H1 (cell line): ENCODE data around the gene UVRAG. TPM values are rescaled to one million over a fixed set of nuclear protein-coding genes. Genes with fewer than 3 reads are reported as not detected.

ENCODE experiments used
- BCL11A ChIP-seq, 2 experiments: IDR thresholded peaks; one replicate each; pipeline ENCODE4 v1.6.1; 2011; ENCODE audit warnings: low read depth in 2 of 2, low read length in 2 of 2, mild to moderate bottlenecking in 2 of 2
- EP300 ChIP-seq, 2 experiments: IDR thresholded peaks; 1 replicate in 1 of 2; 2 replicates in 1 of 2; pipeline ENCODE4 v1.6.1; 2011 to 2012; ENCODE audit warnings: low read depth in 2 of 2, low read length in 2 of 2, mild to moderate bottlenecking in 2 of 2, borderline replicate concordance in 1 of 2, inconsistent platforms in 1 of 2, moderate library complexity in 1 of 2
- KDM1A ChIP-seq: fragments of 200-600, 300-600 bp; sonication (generic); IDR thresholded peaks from 2 replicates; pipeline ENCODE4 v1.7.1; 2016; ENCODE audit warnings: mild to moderate bottlenecking, low read length, borderline replicate concordance
- KDM5A ChIP-seq: fragments of 200-600 bp; IDR thresholded peaks from 2 replicates; pipeline ENCODE4 v1.7.1; 2012; ENCODE audit warnings: mild to moderate bottlenecking, low read length, inconsistent platforms, mixed read lengths
- NRF1 ChIP-seq: IDR thresholded peaks from 2 replicates; pipeline ENCODE4 v1.6.1; 2011; ENCODE audit warnings: mild to moderate bottlenecking, low read depth, low read length, improper control_type of control experiment
- SAP30 ChIP-seq: fragments of 300-600 bp; sonication (generic); IDR thresholded peaks from 2 replicates; pipeline ENCODE4 v1.7.1; 2012; ENCODE audit warnings: low read length, moderate library complexity, mild to moderate bottlenecking, inconsistent platforms; ENCODE audit not compliant: insufficient read depth, insufficient replicate concordance
- SIN3A ChIP-seq, 2 experiments: IDR thresholded peaks in 1 of 2; conservative IDR thresholded peaks in 1 of 2; 2 replicates each; pipeline ENCODE4 v1.6.1; 2011 to 2012; ENCODE audit warnings: low read length in 2 of 2, improper control_type of control experiment in 1 of 2, low read depth in 1 of 2, mild to moderate bottlenecking in 1 of 2
- TCF12 ChIP-seq: IDR thresholded peaks from 2 replicates; pipeline ENCODE4 v1.6.1; 2011; ENCODE audit warnings: low read depth, mild to moderate bottlenecking, low read length
- YY1 ChIP-seq: IDR thresholded peaks from 2 replicates; pipeline ENCODE4 v1.6.1; 2011; ENCODE audit warnings: low read depth, mild to moderate bottlenecking, low read length
- ZNF274 ChIP-seq: IDR thresholded peaks from 2 replicates; pipeline ENCODE4 v1.7.0; 2012; ENCODE audit warnings: low read length, borderline replicate concordance; ENCODE audit errors: extremely low read depth
- polyA plus RNA-seq, 7 experiments: library from polyadenylated mRNA; depleted of rRNA in 3 of 7; stranded (reverse) in 5 of 7; unstranded in 2 of 7; fragments of >200 nt in 5 of 7; fragments of 200-250 nt in 2 of 7; gene quantifications; 1 replicate in 5 of 7; 2 replicates in 1 of 7; 4 replicates in 1 of 7; pipeline versions ENCODE4 v1.2.1 to v1.2.3, GENCODE V29; 2011 to 2013; ENCODE audit warnings: missing spikeins in 2 of 7, mixed read lengths in 2 of 7
- total RNA-seq: library from RNA; stranded (reverse); fragmentation: NEBNext Ultra II Directional; extraction: Animal tissue kit (Norgen Biotek cat#: 25700); gene quantifications from 2 replicates; pipeline ENCODE4 v1.2.1, GENCODE V29; 2021

The UVRAG gene
- total and polyA plus RNA-seq, 2 of the 8 experiments (the other 6 are each of a cell fraction or from before 2014, with no cell fraction given): 5.5 to 14.7 TPM

DNA sequence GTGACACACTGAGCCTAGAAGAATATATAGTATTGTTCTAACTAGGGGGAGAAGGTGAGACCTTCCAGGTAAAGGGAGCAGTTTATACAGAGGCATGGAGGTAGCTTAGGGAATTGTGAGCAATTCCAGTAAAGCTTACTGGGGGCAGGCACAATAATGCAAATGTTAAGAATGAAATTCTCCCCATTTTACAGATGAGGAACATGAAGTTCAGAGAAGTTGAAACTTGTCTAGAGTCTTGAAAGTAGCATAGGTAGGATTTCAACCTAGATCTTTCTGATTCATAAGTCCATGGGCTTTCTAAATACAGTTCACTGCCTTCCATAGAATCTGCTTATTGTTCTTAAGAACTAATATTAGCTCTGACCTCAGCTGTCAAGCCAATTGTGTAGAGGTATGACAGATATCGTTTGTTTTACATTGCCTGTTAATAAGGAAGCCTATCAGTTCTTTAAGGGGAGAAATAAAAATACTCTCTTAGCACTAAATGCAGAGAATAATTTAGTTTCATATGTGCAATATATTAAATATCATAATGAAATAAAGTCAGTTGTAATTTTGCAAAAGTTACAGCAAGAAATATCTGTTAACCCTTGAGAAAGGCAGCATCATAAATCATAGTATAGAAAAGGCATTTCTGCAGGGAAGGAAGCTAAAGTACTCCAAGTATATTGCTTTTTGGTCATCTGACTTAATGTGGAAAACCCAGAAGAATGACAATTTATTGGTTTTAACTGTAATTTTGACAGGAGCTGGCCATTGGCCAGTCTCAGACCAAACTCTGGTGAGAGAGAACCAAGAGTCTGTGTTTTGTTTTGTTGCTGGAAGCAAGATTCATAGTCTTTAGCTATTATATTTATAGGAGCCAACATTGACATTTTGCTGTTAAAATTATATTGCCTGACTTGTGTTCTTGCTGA, 181.8 kb downstream of the UVRAG start (continued):
- no peak for TF ChIP-seq EP300 (IDR thresholded peaks at IDR 0.05; ENCODE audit: borderline replicate concordance in 1 of 2, low read depth in 2 of 2, low read length in 2 of 2)
- no peak for TF ChIP-seq KDM1A
- TF ChIP-seq KDM5A: no peak
- no peak for TF ChIP-seq TCF12
- TF ChIP-seq SIN3A (conservative IDR thresholded peaks at IDR 0.05 in 1 of 2, IDR thresholded peaks at IDR 0.05 in 1 of 2; ENCODE audit: low read depth in 1 of 2, low read length in 2 of 2): no peak
- no peak for TF ChIP-seq ZNF274
- no peak for TF ChIP-seq SAP30
- TF ChIP-seq YY1: no peak
- TF ChIP-seq NRF1: no peak
- TF ChIP-seq BCL11A (IDR thresholded peaks at IDR 0.05; ENCODE audit: low read depth in 2 of 2, low read length in 2 of 2): no peak
